Activated CD4-positive, alpha-beta T cell treated with anti-CD3 and anti-CD28 coated beads, Interleukin-2, amount 50 U/mL, for 16 hours (primary cell): ENCODE results near the gene MRLN.
A peak's percentile ranks its signal among the peaks of the same experiment; 100 is the strongest.
"Not testable (repeated sequence)": the region's sequence is repeated elsewhere in the genome, so short reads cannot be mapped to it uniquely, and the experiment has no call there.

Experiments
- DNase-seq: peaks from one replicate; pipeline ENCODE4 v3.0.0-alpha.2; 2020

Gene MRLN

GRCh38 chr10:59744762-59745161 is 8.5 kb downstream of the MRLN start:
- not testable (repeated sequence) for DNase-seq

GRCh38 chr10:59744156-59744555 is 9.1 kb downstream of the MRLN start:
- DNase-seq = not testable (repeated sequence)

GRCh38 chr10:59741583-59741982 is 11.7 kb downstream of the MRLN start:
- no peak for DNase-seq

GRCh38 chr10:59741048-59741447 is 12.2 kb downstream of the MRLN start:
- no peak for DNase-seq

GRCh38 chr10:59736749-59737148 is 16.5 kb downstream of the MRLN start:
- DNase-seq = no peak

GRCh38 chr10:59735296-59735695 is 18.0 kb downstream of the MRLN start:
- no peak for DNase-seq

GRCh38 chr10:59734014-59734462 is 19.2 kb downstream of the MRLN start:
- DNase-seq = no peak

GRCh38 chr10:59733321-59734013 is 19.8 kb downstream of the MRLN start:
- not testable (repeated sequence) for DNase-seq

- not testable (repeated sequence) for DNase-seq
Measured at GRCh38 chr10:59732849-59733248, 20.4 kb downstream of the MRLN start.

GRCh38 chr10:59729167-59729566 is 24.1 kb downstream of the MRLN start:
- DNase-seq = not testable (repeated sequence)

GRCh38 chr10:59724098-59724938 is 28.9 kb downstream of the MRLN start:
- DNase-seq = no peak

- DNase-seq = no peak
Measured at GRCh38 chr10:59720377-59720776, 32.9 kb downstream of the MRLN start.

GRCh38 chr10:59719374-59719773 is 33.9 kb downstream of the MRLN start:
- DNase-seq = no peak

GRCh38 chr10:59718257-59718656 is 35.0 kb downstream of the MRLN start:
- DNase-seq = no peak

GRCh38 chr10:59713196-59713821 is 39.9 kb downstream of the MRLN start:
- DNase-seq = no peak

- DNase-seq = no peak
Measured at GRCh38 chr10:59711871-59712494, 41.3 kb downstream of the MRLN start.

GRCh38 chr10:59709395-59710125 is 43.7 kb downstream of the MRLN start, which contains the start of gene SLC16A9:
TSS of gene SLC16A9 (minus strand) at chr10:59709850. CDS start at chr10:59684291, 25,559 bp downstream.
- peak; percentile 88 for DNase-seq

GRCh38 chr10:59708816-59709394 is 44.4 kb downstream of the MRLN start:
- peak; percentile 31 for DNase-seq

GRCh38 chr10:59706851-59707797 is 46.1 kb downstream of the MRLN start:
- DNase-seq = no peak

GRCh38 chr10:59705931-59706330 is 47.3 kb downstream of the MRLN start:
- no peak for DNase-seq

GRCh38 chr10:59704630-59705029 is 48.6 kb downstream of the MRLN start:
- no peak for DNase-seq
